ENCODE data around the gene SLC25A25. TPM values are rescaled to one million over a fixed set of nuclear protein-coding genes. Genes with fewer than 3 reads are reported as not detected.

Gene SLC25A25
- total and polyA plus RNA-seq, 10 donors = 6.2 to 44.7 (median 23.0) TPM

- WGBS, 5 donors = 30 to 51% (median 49%) methylated on average over 4 of the region's 4 CpGs
- peaks cover 0 to 34% (median 4%) of the 10 kb centered on the region in 6 donors for H3K4me1 ChIP-seq
- H3K9me3 ChIP-seq = no peaks in the 10 kb centered on the region
- no peak overlapping the region for H3K27ac ChIP-seq
- H3K36me3 ChIP-seq = no peaks in the 10 kb centered on the region
- H3K27me3 ChIP-seq (replicated peaks in 1 of 7) = no peaks in the 10 kb centered on the region
- DNase-seq = peak; percentile 40
- TF ChIP-seq POLR2AphosphoS5 (IDR thresholded peaks at IDR 0.05) (no peak), CTCF (IDR thresholded peaks at IDR 0.05 in 8 of 11, conservative IDR thresholded peaks at IDR 0.05 in 3 of 11) (no peak), POLR2A (IDR thresholded peaks at IDR 0.05) (no peak)
- intact Hi-C loops (cut with DNase I; ENCODE audit: low total_unique reads) = no loop called here
- no peak overlapping the region for H3K4me3 ChIP-seq
Observed at GRCh38 chr9:128142061-128142460, 74.0 kb downstream of the SLC25A25 start.

GRCh38 chr9:128142596-128142995, 74.6 kb downstream of the SLC25A25 start:
- Histone ChIP-seq H3K27me3 (replicated peaks in 1 of 7) (no peaks in the 10 kb centered on the region), H3K27ac (no peak overlapping the region), H3K36me3 (no peaks in the 10 kb centered on the region), H3K4me3 (no peak overlapping the region), H3K4me1 (peaks cover 0 to 34% (median 4%) of the 10 kb centered on the region in 6 donors), H3K9me3 (no peaks in the 10 kb centered on the region)
- intact Hi-C loops (cut with DNase I; ENCODE audit: low total_unique reads) = no loop called here
- DNase-seq = peak; percentile 19
- no peak for TF ChIP-seq CTCF (IDR thresholded peaks at IDR 0.05 in 8 of 11, conservative IDR thresholded peaks at IDR 0.05 in 3 of 11)
- TF ChIP-seq POLR2A (IDR thresholded peaks at IDR 0.05) = no peak
- no peak for TF ChIP-seq POLR2AphosphoS5 (IDR thresholded peaks at IDR 0.05)
- 75 to 89% (median 84%) methylated on average over 2 of the region's 2 CpGs for WGBS, 5 donors

GRCh38 chr9:128143525-128144238, 75.7 kb downstream of the SLC25A25 start:
- intact Hi-C loops (cut with DNase I; ENCODE audit: low total_unique reads) = no loop called here
- WGBS, 5 donors = 64 to 88% (median 67%) methylated on average over 8 of the region's 8 CpGs
- Histone ChIP-seq H3K4me3 (no peak overlapping the region), H3K4me1 (peaks cover 0 to 42% (median 4%) of the 10 kb centered on the region in 6 donors), H3K27me3 (replicated peaks in 1 of 7) (no peaks in the 10 kb centered on the region), H3K27ac (peak overlapping the region in 5 of 8 donors; percentile 38 to 70 (median 55)), H3K9me3 (no peaks in the 10 kb centered on the region), H3K36me3 (no peaks in the 10 kb centered on the region)
- no peak for TF ChIP-seq POLR2A (IDR thresholded peaks at IDR 0.05)
- TF ChIP-seq CTCF (IDR thresholded peaks at IDR 0.05 in 8 of 11, conservative IDR thresholded peaks at IDR 0.05 in 3 of 11) = no peak
- TF ChIP-seq POLR2AphosphoS5 (IDR thresholded peaks at IDR 0.05) = no peak
- DNase-seq = peak; percentile 64
